CD4-positive, alpha-beta T cell treated with Interleukin-4 for 4 hours (primary cell): ENCODE data around the gene NDUFA11.
A peak's percentile ranks its signal among the peaks of the same experiment; 100 is the strongest.

Experiments used
- DNase-seq: peaks from one replicate; pipeline ENCODE4 v3.0.0-alpha.2; 2020

The NDUFA11 gene

GRCh38 chr19:5903624-5904351, at the start of gene NDUFA11:
Gene NDUFA11, minus strand, starts transcription at chr19:5903790. Its CDS starts 82 bp downstream, at chr19:5903708.
- DNase-seq: peak; percentile 95

- peak; percentile 19 for DNase-seq
Measured at GRCh38 chr19:5953030-5953589, 49.5 kb upstream of the NDUFA11 start.

GRCh38 chr19:5952193-5953029, 48.8 kb upstream of the NDUFA11 start:
- no peak for DNase-seq

- no peak for DNase-seq
Measured at GRCh38 chr19:5951338-5951861, 47.8 kb upstream of the NDUFA11 start.

- DNase-seq: peak; percentile 9
Measured at GRCh38 chr19:5950741-5951140, 47.2 kb upstream of the NDUFA11 start.

GRCh38 chr19:5949792-5950305, 46.3 kb upstream of the NDUFA11 start:
- DNase-seq: peak; percentile 55

- peak; percentile 21 for DNase-seq
Measured at GRCh38 chr19:5948752-5949564, 45.4 kb upstream of the NDUFA11 start.

GRCh38 chr19:5947435-5947834, 43.8 kb upstream of the NDUFA11 start:
- DNase-seq: no peak

- DNase-seq: no peak
Measured at GRCh38 chr19:5943623-5944022, 40.0 kb upstream of the NDUFA11 start.

- DNase-seq: no peak
Measured at GRCh38 chr19:5943045-5943444, 39.5 kb upstream of the NDUFA11 start.

GRCh38 chr19:5941673-5942072, 38.1 kb upstream of the NDUFA11 start:
- no peak for DNase-seq

- DNase-seq: no peak
Measured at GRCh38 chr19:5940260-5941208, 36.9 kb upstream of the NDUFA11 start.

- no peak for DNase-seq
Measured at GRCh38 chr19:5937550-5937949, 34.0 kb upstream of the NDUFA11 start.

- no peak for DNase-seq
Measured at GRCh38 chr19:5936292-5936592, 32.7 kb upstream of the NDUFA11 start.

- DNase-seq: no peak
Measured at GRCh38 chr19:5935473-5936291, 32.1 kb upstream of the NDUFA11 start.

GRCh38 chr19:5934774-5935472, 31.3 kb upstream of the NDUFA11 start:
- DNase-seq: no peak

- no peak for DNase-seq
Measured at GRCh38 chr19:5934069-5934401, 30.4 kb upstream of the NDUFA11 start.

GRCh38 chr19:5933391-5934068, 29.9 kb upstream of the NDUFA11 start:
- DNase-seq: no peak

- DNase-seq: no peak
Measured at GRCh38 chr19:5932609-5933262, 29.1 kb upstream of the NDUFA11 start.
